HG03571 (cell line): ENCODE data around the gene PLA2G3.
"Not testable (repeated sequence)": the region's sequence is repeated elsewhere in the genome, so short reads cannot be mapped to it uniquely, and the experiment has no call there.

Source experiments
- ATAC-seq: cut with Tn5 transposase; IDR thresholded peaks from one replicate; pipeline ENCODE4 v1.9.1; 2021; ENCODE audit not compliant: unreplicated experiment

Gene PLA2G3

GRCh38 chr22:31124811-31125465 is 15.4 kb downstream of the PLA2G3 start:
- no peak for ATAC-seq

DNA sequence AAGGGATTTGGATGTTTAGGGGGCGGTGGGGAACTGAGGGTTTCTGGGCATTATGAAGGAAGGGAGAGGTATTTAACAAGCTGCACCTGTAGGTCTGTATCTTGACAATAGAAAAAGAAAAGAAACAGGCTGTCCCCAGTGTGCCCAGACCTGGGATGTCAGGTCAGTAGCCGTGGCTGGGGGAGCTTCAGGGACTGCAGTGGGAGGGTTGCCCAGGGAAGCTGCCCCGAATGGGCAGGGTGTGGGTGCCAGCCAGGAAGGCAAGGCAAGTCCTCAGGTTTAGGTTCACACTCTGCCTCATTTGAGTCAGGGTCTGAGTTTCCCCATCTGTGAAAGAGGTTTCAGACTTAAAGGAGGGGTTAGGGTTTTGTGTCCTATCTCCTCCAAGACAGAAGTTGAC is 16.0 kb downstream of the PLA2G3 start:
- ATAC-seq: no peak

DNA sequence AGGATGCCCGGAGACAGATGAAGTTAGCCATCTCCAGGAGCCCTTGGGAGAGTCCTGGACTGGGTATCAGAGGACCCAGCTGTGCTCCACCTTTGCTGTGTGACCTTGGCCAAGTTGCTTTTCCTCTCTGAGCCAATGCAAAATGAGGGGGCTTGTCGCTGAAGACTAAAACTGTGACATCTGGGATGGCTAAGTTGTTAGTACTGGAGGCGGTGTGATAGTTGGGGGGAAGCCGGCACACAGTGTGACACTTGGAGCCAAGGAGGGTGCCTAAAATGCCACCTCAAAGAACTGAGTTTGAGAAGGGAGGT is 17.1 kb downstream of the PLA2G3 start:
- no peak for ATAC-seq

DNA sequence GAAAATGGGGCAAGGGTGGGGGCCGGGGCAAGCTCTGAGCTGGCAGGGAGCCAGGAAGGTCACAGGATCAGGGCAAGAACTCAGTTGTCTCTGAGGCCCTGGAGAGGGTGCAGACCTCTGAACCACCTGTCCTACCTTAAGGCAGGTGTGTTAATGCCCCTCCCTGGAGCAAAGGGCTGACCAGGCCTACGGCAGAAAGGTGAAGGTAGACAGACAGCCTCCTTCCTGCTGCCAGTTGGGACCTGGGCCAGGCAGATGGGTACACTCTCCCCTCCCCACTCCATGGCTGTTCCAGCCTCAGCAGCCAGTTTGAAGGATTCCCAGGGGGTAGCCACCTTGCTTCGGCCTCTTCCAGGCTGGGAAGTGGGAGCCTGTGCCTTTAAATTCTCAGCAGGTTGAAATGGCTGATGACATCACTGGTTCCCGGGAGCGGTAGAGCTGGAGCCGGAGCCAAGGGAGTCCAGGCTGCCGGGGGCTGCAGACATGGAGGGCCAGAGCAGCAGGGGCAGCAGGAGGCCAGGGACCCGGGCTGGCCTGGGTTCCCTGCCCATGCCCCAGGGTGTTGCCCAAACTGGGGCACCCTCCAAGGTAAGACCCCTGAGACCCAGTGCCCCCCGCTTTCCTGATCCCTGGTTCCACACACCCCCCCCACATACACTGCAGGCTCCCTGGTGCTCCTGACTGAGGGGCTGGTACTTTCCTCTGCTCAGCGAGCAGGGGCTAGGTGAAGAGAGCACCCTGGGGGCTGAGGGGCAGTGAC is 17.6 kb downstream of the PLA2G3 start, which contains the start of gene INPP5J:
TSS of gene INPP5J (plus strand) at position 435 of the 760 bp plus-strand sequence. CDS start at position 484, 49 bp downstream.
- ATAC-seq: no peak

GRCh38 chr22:31122196-31122531 is 18.1 kb downstream of the PLA2G3 start:
- no peak for ATAC-seq

DNA sequence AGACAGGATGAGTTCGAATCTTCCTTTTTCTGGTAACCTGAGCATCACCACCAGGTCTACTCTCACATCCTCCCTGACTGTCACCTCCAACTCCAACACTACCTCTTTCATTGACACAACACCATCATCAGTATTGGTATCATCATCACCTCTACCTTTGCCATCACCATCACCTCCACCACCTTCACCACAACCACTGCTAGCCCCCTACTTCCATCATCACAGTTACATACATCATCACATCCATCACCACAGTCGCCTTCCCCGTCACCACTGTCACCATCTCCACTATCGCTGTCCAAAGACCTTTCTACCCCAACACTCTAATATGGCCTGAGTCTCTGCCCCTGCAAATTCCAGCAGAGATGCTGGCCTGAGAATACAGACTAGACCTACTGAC is 18.9 kb downstream of the PLA2G3 start:
- ATAC-seq: no peak

DNA sequence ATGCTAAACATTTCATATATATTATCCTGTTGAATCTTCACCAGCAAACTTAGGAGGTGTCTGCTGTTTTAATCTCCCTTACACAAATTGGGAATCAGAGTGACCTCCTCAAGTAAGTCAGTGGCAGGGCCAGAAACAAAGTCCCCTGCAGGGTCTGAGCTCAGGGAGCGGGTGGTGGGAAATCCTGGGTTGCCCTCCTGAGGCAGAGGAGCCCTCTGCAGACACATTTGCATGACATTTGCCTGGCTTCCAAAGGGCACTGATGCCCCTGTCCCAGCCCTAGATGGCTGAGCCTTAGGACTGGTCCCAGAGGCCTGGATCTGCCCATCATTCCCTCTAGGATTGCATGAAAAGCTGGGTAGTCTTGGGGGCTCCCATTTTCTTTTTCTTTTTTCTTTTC is 19.7 kb downstream of the PLA2G3 start:
- ATAC-seq: no peak

- ATAC-seq: no peak
Measured at GRCh38 chr22:31120230-31120629, 20.1 kb downstream of the PLA2G3 start.

DNA sequence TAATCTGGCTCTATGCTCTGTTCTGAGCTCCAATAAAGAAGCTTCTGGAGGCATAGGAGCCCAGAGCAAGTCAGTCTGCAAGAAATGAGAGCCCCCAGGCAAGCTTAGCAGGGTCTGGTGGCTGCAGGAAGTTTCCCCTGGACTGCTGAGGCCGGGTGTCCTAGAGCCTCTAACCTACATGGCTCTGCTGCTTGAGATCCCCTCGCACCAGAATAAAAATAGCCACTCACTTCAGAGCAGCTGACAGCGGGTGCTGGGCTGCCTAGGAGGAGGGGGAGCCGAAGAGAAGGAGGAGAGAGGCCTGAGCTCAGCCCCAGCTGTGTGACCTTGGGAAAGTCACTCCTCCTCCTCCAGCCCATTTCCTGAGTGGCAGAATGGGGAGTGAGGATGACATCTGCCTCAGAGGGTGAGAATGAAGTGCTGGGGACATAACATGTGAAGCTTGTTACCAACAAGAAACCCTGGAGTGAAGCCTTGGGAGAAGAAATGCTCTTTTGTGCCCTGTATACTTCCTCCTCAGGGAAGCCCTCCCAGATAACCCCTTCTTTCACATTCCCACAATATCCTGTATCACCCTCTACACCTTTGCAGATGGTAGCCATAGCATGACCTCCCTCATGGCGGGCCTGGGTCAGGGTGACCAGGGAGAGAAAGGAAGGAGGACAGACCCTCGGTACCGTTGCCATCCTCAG is 21.1 kb downstream of the PLA2G3 start:
- ATAC-seq: no peak

- no peak for ATAC-seq
Measured at GRCh38 chr22:31118046-31118820, 22.1 kb downstream of the PLA2G3 start.

- ATAC-seq: not testable (repeated sequence)
Measured at GRCh38 chr22:31112547-31113091, 27.7 kb downstream of the PLA2G3 start.

DNA sequence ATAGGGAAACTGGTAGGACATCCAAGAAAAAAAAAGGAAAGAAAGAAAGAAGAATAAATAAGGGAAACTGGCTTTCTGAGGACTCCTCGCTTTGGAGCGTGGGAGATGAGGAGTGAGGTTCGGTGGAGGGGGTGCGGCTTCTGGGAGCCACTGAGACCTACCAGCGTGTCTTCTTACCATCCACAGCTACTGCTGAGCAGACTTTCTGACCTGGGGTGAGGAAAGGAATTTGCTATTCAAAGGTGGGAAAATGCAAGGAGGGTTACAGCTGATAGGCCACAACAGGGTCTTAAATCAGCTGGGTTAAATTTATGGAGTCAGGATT is 32.5 kb downstream of the PLA2G3 start:
- no peak for ATAC-seq

- peak; percentile 85 for ATAC-seq
Measured at GRCh38 chr22:31107178-31107893, 33.0 kb downstream of the PLA2G3 start, which contains the start of gene SELENOM. Gene SELENOM, minus strand, starts transcription at chr22:31107568. Its CDS starts 63 bp downstream, at chr22:31107505.

DNA sequence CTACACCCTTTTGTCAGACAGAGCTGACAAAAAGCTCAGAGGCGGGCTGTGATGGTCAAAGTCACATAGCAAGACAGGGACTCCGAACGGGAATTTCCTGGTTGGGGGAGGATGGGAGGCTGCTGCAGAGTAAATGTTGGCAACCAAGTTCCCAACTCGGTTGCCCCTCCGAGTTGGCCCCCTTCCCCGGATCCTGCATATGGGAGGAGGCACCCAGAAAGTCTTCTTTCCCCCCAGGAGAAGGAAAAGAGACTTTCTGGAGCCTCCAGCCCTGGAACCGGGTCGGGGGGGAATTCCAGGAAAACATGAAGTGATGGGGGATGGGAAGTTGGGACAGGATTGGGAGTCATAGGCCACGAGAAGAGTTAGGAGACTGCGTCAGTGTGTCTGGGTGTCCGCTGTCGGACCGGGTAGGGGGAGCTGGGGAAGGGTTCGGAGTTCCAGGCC is 33.6 kb downstream of the PLA2G3 start:
- ATAC-seq: peak; percentile 8

DNA sequence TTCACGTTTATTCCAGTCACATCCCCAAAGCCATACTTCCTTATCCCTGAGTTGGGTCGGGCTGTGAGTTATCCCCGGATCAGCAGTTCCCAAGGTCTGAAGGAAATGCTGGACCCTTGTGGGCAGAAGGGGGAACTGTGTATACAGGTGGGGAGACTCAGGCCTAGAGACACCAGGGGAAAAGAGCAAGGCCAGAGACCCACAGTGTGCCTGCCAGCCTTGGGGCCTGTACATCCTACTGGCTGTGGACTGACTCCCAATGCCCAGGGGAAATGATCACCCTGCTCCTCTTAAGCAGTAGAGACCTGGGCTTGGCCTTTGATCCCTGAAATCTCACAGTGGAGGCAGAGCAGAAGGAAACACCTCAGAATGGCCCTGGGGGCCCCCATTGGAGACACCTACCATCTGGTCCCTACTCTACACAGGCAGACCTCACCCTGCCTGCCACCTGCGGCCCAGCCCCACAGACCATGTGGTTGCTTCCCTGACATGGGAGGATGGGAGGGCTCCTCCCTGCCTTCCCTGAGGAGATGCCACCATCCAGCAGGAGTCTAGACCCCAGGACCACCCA is 34.2 kb downstream of the PLA2G3 start:
- no peak for ATAC-seq

GRCh38 chr22:31105282-31105929 is 34.9 kb downstream of the PLA2G3 start:
- no peak for ATAC-seq

- ATAC-seq: no peak
Measured at GRCh38 chr22:31104869-31105268, 35.4 kb downstream of the PLA2G3 start.

DNA sequence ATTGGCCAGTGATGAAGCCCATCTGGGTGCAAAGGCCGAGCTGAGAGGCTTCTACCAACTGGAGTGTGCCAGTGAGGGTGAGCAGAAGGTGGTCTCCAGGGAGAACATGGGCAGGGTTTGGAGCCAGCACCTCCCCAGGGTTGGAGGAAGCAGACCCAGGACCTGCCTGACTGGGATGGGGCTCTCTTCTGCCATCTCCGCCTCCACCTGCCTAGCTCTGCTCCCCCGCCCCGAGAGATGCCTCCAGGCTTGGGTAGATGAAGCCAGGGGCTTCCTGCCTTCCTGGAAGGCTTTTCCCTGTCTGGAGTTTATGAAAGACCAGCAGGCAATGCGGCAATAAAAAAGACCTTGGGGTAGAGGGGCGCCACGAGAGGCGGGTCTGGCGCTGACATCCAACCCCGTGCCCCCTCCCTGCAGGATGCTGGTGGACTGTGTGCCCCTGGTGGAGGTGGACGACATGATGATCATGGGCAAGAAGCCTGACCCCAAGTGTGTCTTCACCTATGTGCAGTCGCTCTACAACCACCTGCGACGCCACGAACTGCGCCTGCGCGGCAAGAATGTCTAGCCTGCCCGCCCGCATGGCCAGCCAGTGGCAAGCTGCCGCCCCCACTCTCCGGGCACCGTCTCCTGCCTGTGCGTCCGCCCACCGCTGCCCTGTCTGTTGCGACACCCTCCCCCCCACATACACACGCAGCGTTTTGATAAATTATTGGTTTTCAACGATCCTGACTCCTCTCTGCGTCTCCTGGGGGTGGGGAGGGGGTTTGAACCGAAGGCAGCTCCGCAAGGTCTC is 36.2 kb downstream of the PLA2G3 start:
- no peak for ATAC-seq

DNA sequence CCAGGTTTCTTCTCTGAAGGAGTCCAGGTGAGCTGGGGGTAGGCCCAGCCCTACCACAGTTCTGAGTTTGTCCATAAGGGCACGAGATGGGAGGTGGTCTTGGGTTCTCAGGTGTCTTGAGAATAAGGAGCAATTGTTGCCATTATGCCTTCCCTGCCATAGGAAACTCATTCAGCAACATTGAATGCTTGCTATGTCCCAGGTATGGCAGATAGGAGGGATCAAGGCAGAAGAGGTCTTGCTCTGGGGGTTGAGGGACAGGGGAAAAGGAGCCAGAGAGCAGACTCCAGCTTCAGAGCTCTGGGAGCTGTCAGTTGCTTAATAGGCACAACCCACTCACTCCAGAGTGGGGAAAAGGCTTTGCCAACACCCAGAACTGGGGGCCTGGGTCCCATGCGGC is 37.2 kb downstream of the PLA2G3 start:
- ATAC-seq: no peak
